NOMO-1 treated with DMSO at 0.1 percent for 48 hours (cell line): ENCODE data around the gene CBLB.

ENCODE experiments used
- DNase-seq: peaks from one replicate; lab custom pipeline; 2025; ENCODE audit not compliant: unreplicated experiment; lab: John Stamatoyannopoulos, UW

Gene CBLB

GRCh38 chr3:105876780-105877327 is 8.0 kb upstream of the CBLB start:
- DNase-seq = peak; percentile 20

DNA sequence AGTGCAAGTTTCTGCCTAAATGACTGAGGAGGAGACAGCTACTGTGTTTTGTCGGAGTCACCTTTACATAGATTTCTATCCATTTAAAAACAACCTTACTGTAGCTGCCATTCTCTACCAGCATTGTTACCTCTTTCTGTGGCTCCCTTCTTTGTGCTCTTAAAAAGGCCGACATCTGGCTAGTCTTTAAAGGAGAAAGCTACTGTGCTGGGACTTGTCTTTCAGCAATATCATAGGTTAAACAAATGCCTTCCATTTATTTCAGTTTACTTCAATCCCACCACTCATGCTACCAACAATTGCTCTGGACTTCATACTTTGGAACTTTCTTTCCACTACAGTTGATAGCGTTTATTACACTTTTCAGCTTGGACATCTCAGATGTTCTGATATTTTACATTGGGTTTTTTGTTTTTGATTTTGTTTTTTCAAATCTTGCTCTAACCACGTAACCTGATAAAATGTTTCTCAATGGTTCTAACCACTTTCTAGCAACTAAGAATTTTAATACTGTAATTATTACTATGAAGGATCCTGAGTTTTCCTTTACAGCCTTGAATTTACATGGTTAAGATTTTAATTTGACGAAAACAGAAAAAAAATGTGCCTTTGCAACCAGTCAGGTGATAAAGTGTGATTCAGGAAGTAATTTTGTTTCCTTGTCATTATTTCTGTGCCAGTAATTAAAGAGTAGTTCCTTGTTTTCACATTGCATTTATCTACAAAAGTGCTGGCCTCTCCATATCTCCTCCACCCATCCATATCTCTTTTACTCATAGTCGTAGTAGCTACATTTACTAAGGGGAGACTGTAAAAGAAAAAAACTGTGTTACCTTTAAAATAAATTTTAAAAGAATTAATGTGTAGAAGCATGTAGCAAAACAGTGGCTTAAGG is 1.3 kb upstream of the CBLB start:
- peak; percentile 79 for DNase-seq

DNA sequence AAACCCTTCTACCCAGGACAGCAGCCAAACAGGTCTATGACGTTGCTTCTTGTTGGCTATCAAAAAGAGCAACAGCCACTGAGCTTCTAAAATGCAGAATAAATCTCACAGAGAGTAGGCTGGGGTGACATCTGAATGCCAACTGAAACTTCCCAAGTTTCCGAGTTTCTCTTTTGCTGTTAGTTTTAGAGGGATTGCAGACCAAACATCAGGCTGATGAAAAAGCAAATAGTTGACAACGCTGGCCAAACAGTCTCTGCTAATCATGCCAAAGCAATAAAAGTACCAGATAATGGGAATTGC is 670 bp upstream of the CBLB start:
- DNase-seq = no peak

DNA sequence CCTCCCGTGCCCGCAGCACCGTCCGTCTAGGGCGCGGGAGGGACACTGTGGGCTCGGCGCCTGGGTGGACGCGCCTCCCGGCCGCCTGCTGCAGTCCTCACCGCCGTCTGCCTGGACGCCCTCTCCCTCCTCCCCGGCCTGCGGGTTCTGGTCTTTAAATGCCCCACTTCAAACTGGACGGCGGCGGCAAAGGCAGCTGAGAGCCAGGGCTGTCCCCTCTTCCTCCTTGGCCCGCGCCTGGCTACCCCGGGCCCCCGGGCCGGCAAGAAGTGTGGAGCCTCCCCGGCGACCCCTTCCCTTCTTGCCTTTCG is 426 bp downstream of the CBLB start:
- DNase-seq = peak; percentile 32

GRCh38 chr3:105867712-105868430 is 941 bp downstream of the CBLB start:
- DNase-seq = no peak

GRCh38 chr3:105866656-105867653 is 1.9 kb downstream of the CBLB start:
- peak; percentile 29 for DNase-seq

DNA sequence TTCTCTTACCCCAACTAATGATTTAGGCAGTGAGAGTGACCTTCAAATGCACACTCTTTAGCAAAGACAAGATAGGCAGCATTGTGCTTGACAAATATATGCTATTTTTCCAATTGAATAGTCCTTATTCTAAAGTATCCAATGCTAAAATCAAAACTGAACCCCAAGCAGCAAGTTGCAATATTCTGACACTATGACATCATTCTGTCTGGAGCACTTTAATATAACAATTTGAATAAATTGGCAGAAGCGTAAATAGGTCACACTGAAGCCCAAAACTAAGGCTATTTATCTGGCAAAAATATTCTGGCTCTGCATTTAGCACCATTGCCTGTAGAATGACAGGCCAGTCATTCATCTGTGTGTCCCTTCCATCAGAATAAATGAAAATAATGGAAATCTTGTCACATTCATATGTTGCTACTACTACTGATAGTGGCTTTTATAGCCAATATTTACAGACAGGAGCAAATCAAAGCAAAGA is 2.9 kb downstream of the CBLB start:
- no peak for DNase-seq

- no peak for DNase-seq
Measured at GRCh38 chr3:105865016-105865623, 3.7 kb downstream of the CBLB start.

GRCh38 chr3:105864212-105864611 is 4.6 kb downstream of the CBLB start:
- no peak for DNase-seq

GRCh38 chr3:105863608-105864007 is 5.2 kb downstream of the CBLB start:
- no peak for DNase-seq

GRCh38 chr3:105862217-105862616 is 6.6 kb downstream of the CBLB start:
- DNase-seq = peak; percentile 80

GRCh38 chr3:105860641-105861040 is 8.2 kb downstream of the CBLB start:
- DNase-seq = no peak

GRCh38 chr3:105858017-105858416 is 10.8 kb downstream of the CBLB start:
- DNase-seq = no peak

DNA sequence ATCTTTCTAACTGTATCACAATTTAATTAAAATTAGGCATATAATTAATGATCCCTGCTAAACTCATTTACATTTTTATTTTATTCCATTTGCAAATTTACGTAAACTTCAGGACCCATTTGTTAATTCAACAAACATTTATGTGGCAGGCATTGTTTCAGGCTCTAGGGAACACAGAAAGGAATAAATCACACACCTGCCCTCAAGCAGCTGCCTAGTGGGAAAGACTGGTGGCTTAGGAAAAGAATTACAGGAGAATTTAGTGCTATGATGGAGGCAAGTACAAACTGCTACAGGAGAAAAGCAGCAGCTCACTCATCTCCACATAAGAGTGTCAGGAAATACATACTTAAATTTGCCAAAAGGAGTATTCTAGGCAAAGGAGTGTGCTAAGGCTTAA is 11.2 kb downstream of the CBLB start:
- DNase-seq = no peak

DNA sequence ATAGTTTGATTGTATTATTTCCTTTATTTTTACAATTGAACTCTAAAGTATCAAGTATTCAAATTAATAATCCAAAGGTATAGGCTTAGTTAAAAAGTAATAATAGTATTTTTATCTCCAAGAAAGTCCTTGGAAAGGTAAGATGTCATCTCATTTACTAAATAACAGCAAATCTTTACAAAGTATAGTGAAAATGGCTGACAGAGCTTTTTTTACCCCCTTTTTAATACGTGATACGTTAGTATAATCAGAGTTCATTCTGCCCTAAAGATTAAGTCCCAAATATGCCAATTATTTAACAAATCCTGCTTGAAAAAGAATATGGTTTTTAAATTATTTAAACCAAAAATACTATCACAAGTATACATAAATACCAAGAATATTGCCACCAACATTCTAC is 12.2 kb downstream of the CBLB start:
- no peak for DNase-seq

DNA sequence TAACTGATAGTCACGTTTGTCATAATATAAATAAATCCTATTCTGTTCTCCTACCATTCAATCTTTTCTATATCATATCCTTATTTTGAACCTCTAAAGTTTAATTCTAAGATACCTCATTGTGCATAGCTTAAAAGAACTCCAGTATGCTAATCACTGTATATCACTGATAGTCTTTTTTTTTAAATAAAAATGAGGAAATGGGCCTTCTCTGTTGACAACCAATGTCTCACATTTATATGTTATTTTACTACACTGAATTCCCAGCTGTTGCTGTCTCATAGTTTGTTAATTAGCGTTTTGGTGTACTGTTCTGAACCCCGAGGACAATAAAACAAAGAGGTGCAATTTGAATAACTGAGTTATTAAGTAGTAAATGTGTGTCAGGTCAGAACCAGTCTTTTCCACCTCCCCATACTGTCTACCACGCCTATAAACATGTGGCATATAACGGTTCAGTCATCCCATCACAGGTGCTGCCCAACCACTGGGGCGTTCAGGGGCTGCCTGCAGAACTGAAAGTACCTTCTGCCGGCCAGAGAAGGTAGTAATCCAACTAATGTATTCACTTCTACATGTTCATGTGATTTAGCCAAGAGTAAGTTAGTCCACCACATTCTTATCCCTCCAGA is 14.9 kb downstream of the CBLB start:
- no peak for DNase-seq

GRCh38 chr3:105851582-105851981 is 17.2 kb downstream of the CBLB start:
- DNase-seq = no peak

GRCh38 chr3:105851176-105851575 is 17.6 kb downstream of the CBLB start:
- DNase-seq = no peak

GRCh38 chr3:105850593-105850992 is 18.2 kb downstream of the CBLB start:
- no peak for DNase-seq

DNA sequence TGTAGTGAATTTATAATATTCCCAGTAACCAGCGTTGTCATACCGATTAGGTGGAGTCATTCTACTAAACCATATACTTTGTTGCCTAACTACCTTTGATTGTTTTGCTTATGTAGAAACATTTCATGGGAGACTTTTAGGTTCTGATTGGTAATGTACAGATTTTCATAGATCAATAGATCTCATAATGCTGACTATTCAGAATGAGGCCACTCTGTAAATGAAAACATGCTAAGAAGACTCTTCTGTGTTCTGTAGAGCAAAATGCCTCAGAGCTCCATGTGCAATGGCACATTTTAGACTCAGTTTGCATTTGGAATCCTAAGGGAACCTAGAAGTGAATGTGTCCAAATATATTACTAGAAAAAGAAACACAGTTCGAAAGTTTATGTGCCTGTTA is 20.0 kb downstream of the CBLB start:
- no peak for DNase-seq
